GM12872 (cell line): ENCODE results near the gene POGLUT3.

Source experiments
- TF ChIP-seq, protein P1 (sequence below): IDR thresholded peaks from 3 replicates; pipeline ENCODE4 v1.5.1; 2011; ENCODE audit warnings: low read depth, mild to moderate bottlenecking, low read length, moderate library complexity; ENCODE audit not compliant: insufficient read depth

Gene POGLUT3

DNA sequence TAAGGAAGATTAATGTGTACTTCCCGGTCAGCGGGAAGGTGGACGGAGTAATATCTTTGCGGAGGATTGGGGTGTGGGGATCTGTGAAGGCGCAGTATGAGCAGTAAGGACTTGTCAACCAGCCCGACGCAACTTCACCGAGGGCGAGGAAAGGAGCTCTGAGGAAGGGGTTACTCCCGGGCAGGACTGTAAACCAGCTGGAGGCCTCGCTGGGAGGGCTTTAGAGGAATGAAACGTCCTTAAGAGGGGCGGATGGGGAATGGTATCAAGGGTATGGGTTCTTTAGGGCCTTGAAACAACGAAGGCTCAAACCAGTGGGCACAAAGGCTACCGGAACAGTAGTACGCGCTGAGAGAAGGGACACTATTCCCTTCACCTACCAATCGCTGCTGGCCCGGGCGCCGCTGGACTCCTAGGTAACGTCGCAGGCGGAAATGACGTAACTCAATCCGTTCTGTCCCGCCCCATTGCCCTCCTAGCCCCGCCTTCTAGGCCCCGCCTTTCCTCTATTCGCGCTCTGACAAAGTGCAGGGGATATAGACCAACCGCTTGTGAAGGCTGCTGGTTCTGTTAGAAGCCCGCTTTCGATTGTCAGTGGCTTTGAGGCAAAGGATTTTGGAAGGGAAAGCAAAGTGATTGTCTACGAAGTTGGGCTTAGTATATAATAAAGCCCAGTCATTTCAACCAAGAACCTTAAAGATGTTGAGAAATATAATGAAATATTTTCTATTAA lies 30.9 kb downstream of the POGLUT3 start, which contains the start of gene C11orf65:
Gene C11orf65, minus strand, starts transcription at position 439 of the 733 bp plus-strand sequence. CDS start 5,970 bp downstream, outside the sequence.
- TF ChIP-seq, protein P1, sequence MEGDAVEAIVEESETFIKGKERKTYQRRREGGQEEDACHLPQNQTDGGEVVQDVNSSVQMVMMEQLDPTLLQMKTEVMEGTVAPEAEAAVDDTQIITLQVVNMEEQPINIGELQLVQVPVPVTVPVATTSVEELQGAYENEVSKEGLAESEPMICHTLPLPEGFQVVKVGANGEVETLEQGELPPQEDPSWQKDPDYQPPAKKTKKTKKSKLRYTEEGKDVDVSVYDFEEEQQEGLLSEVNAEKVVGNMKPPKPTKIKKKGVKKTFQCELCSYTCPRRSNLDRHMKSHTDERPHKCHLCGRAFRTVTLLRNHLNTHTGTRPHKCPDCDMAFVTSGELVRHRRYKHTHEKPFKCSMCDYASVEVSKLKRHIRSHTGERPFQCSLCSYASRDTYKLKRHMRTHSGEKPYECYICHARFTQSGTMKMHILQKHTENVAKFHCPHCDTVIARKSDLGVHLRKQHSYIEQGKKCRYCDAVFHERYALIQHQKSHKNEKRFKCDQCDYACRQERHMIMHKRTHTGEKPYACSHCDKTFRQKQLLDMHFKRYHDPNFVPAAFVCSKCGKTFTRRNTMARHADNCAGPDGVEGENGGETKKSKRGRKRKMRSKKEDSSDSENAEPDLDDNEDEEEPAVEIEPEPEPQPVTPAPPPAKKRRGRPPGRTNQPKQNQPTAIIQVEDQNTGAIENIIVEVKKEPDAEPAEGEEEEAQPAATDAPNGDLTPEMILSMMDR, result no peak

DNA sequence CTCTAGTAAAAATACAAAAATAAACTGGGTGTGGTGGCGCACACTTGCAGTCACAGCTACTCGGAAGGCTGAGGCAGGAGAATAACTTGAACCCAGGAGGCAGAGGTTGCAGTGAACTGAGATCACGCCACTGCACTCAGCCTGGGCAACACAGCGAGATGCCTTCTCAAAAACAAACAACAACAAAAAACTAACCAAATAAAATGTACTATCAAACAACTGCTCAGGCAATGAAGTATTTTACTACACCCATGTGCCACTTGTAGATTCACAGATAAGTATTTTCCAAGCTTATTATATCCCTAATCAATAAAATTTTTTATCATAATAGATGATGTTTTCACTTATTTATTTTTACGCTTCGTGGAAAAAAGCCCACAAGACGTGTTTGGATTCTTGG lies 31.8 kb downstream of the POGLUT3 start:
- TF ChIP-seq, protein P1, result no peak

DNA sequence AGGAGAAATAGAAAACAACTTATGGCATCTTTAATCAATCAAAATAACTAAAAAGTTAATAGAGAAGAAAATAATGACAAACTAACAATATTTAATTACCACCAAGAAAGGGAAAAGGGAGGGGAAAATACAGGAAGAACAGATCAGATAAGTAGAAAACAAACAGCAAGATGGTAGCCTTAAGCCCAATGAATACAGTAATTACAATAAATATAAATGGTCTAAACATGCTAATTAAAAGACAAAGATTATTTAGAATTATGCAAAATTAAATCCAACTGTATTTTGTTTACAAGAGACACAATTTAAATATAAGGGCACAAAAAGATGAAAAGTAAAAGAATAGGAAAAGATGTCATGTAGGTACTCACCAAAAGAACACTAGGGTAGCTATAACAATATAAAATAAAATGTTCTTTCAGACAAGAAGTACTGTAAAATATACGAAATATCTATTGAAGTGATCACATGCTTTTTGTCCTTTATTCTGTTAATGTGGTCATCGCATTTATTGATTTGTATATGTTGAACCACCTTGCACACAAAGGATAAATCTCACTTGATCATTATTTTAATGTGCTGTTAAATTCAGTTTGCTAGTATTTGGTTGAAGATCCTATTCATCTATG lies 44.9 kb downstream of the POGLUT3 start:
- TF ChIP-seq, protein P1, result no peak
